NCI-H187 treated with DMSO at 0.1 percent for 48 hours (cell line): ENCODE measurements around the gene PLA2R1.

ENCODE experiments used
- DNase-seq: peaks from one replicate; lab custom pipeline; 2025; lab: John Stamatoyannopoulos, UW

Gene PLA2R1

DNA sequence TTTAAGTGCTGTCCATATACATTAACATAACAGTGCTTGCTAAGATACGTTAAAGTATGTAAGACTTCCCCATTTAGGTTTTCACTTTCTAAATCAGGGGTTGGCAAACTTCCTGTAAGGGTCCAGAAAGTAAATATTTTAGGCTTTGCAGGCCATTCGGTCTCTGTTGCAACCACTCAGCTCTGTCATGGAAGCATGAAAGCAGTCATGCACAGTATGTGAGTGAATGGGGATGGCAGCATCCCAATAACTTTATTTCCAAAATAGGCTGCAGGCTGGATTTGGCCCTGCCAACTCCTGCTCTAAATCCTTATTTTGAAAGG lies 128.7 kb downstream of the PLA2R1 start:
- no peak for DNase-seq

DNA sequence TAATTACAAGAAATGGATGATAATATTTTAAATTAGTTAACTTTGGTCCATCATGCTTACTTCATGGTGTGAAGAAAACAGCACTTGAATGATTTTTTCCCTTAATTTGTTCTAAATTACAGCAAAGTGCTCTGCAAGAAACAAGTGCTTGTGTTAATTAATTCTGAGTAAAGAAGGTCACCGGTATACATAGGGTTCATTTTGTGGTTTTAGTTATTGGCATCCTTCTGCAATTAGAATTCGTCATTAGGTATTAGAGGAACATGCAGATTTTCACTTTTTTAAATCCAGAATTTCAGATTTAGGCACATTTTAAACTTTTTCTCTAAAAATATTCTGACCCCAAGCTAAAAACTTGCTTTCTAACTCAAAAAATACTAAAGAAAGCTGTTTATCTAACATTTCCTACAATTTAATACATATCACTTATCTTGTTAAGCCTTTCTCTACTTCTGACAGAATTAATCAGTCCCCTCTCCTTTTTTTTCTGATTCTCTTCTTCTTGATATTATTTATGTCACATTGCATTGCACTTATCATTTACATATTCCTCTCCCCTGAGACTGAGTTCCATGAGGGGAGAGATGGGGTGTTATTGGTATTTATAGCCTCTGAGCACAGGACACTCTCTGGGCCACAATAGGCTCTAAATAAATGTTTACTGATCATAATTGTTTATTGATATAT lies 129.2 kb downstream of the PLA2R1 start:
- DNase-seq = no peak

DNA sequence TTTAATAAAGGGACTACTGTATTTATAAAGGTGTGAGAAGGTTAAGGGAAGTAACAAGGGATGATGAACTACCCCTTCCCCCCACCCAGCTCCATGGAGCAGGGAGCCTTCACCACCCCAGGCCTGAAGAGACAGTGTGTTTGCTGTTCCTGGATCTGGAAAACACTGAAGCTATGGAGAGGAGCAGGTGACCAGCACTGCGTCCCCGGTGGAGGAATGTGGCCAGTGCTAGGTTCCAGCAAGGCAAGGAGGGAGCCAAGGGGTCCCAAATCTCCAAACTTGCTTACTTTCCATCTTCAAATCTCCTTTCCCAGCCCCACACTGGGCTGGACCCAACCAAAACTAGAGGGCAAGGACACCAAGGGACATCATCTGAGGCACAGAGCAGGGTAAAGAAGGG lies 135.7 kb downstream of the PLA2R1 start:
- no peak for DNase-seq

DNA sequence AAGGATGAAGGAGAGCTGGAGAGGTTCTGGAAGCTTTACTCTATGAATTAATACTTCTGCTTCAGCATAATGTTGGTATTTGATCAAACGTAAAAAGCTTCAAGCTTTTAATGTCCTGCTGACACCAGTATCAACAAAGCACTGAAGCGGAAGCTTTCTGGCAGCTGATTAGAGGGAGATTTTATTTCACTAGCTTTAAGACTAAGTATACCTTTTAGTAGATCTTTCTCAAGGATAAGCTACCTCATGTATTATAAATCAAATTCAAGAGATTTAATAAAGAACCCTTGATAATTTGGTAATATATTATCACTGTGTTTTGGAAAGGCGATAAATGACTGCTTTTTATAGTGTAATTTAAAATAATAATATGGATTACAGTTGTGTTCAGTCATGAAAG lies 136.4 kb downstream of the PLA2R1 start:
- DNase-seq = no peak

DNA sequence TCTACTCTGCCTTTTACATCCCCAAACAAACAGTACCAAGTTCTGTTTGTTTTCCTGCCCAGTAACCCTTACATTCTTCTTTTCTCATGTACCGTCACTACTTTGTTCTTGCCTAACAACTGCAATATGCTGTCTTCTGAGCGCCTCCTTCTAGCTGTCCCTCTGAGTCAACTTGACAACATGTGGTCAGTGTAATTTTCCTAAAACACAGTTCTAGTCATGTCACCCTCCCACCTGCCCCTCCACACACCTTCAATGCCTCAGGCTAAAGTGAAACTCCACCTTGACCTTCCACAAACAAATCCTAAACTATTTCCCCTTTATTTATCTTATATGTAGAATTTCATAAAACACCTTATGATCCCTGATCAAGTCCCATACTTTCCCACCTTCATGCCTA lies 139.9 kb downstream of the PLA2R1 start:
- no peak for DNase-seq

DNA sequence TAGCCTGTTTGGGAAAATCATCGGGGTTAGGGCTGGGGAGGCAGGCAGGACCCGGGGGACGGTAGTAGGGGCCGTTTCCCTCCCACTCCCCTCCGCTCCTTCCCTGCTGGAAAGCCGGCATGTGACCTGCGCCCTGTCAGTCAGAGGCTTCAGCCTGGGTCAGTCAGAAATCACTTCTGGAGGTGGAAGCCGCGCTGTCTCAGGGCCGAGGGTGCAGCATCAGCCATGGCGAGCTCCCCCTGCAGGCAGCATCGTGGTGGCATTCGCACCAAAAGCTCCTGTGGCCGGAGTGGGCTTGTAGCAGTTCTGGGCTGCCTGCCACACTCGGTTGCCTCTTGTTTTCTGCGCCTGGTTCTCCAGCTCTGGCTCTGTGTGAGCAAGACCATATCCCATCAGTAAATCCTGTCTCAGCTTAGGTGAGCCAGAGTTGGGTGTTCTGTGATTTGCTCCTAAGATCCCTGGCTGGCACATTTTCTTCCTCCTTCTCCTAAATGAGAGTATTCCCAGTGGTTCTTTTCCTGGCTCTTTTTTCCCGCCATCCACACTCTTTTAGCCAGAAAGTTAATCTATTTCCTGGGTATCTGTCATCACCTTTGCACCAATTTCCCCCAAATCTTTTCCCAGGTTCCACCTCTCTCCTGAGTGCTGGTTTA lies 140.5 kb downstream of the PLA2R1 start:
- no peak for DNase-seq

DNA sequence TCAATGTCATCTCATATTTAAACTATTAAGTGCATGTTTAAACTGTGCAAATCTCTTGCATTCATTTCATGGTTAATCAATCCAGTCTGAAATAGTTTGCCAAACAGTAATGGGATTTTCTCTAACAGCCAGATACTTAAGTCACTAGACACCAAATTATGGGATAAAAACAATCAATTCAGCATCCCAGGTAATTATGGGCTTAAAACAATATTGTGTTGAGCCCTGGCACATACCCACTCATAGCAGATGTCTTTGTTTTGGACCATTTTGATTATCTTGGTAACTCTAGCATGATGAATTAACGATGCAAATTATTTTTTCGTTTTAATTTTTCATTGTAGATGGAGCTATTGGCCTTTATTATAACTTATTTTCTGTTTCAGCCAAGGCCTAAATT lies 145.9 kb downstream of the PLA2R1 start:
- no peak for DNase-seq

DNA sequence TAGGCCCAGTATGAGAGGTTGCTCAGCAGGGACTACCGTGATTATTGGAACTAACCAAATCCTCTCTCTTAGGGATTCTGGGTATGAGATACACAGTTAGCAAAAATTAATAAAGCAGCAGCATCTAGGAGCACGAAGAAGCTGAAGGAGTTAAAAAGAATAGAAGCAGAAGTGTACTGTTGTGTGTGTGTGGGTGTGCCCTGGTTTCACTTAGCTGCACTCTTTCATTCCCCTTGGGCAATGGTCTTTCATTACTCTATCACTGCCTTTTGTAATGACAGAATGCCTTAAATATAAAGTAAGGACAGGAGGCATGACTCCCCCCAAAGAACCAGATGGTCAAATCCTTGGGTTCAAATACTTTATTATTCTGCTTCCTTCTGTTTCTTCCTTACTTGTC lies 148.5 kb downstream of the PLA2R1 start:
- no peak for DNase-seq

DNA sequence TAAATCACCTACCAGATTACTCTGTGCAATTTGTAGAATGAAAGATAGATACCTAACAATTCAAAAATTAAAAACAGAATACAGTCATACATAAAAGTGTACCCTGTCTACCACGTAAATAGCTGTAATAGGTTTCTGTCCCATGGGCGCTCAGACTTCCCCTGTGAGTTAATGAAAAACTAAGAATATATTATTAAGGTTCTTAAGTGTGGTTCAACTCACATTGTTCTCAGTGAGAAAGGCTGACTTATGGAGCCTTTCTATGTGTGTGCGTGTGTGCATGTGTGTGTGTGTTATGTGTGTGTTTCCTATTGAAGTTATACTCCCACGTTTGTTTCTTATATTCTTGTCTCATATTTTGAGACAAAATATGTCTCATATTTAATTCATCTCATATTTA lies 149.8 kb downstream of the PLA2R1 start:
- DNase-seq = no peak

DNA sequence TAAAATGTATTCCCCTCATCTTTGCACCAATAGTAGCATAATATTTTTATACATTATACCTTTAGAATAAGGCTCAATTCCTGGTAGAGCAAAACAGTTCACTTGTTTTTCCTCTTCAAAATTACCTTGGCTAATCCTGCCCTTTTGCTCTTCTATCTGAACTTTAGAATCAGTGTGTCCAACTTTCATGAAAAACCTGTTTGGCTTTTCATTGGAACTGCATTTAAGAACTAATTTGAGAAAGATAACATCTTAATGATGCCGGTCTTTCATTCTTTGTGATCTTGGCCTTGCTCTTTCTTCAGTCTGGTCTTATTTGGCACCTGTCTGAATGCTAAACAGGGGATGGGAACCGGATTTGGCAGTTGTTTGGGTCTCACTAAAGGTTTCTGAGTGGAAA lies 151.5 kb downstream of the PLA2R1 start:
- no peak for DNase-seq

DNA sequence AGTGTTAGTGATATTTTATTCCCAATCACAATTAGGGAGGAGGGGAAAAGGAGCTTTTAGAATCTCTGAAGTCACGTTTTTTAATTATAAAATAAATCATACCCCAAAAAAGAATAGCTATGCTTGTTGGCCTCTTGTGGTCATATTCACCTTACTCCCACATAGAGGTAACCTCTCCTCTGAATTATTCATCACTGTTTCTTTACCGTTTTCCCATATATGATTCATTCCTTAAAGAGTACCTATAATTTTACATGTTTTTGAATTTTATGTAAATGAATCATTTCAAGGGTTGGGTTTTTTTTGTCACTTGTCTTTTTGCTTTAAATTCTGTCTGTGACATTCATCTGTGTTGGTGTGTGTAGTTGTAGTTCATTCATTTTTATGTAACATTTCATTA lies 153.8 kb downstream of the PLA2R1 start:
- no peak for DNase-seq

DNA sequence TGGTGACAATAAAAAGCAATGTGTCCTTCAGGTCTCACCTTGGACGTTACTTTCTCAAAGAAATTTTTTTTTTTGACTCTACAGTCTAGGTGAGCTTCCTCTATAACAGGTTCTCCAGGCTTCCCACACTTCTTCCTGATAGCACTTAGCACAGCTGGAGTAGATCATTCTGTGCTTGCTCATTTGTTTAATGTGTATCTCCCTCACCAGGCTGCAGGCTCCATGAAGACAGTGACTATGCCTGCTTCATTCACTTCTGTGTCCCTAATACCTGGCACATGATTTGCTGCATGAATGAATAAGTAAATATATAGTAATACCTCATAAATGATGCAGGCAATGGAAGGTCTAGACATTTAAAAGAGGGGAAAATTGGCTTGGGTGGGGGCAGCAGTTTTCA lies 154.5 kb downstream of the PLA2R1 start:
- DNase-seq = no peak

DNA sequence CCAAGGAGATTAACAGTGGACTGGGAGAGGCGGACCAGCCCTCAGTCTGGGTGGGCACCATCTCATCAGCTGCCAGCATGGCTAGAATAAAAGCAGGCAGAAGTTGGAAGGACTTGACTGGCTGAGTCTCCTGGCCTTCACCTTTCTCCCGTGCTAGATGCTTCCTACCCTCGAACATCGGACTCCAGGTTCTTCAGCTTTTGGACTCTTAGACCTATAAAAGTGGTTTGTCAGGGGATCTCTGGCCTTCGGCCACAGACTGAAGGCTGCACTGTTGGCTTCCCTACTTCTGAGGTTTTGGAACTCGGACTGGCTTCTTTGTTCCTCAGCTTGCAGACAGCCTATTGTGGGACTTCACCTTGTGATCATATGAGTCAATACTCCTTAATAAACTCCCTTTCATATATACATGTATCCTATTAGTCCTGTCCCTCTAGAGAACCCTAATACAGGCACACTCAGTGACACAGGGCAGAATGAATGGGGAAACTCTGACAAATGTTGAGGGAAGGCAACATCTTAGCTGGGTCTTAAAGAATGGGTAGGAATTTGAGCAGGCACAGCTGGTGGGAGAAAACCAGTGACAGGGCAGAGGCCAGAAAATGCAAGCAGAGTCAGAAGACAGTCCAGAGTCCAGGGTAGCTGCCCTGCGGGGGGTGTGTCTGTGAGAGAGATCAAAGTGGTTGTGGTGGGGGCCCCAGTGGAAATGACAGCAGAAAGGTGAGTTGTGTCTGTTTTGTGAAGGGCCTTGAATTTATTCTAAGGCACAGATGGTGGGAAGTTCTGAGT lies 156.3 kb downstream of the PLA2R1 start:
- no peak for DNase-seq

DNA sequence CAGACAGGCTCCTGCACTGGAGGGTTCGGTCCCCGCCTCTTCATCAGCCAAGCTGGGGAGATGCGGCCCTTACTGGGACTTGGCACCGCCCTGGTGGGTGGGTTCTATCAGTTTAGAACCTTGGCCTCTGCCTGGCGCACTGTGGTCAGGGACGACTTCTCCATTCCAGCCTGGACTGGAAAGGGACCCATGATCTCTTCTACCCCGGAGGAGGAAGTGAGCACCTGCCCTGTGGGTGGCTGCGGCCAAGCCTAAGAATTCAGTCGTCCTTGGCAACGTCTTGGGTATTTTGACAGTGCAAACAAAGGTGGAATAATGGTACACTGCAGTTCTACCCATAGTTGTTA lies 157.5 kb downstream of the PLA2R1 start:
- DNase-seq = no peak

DNA sequence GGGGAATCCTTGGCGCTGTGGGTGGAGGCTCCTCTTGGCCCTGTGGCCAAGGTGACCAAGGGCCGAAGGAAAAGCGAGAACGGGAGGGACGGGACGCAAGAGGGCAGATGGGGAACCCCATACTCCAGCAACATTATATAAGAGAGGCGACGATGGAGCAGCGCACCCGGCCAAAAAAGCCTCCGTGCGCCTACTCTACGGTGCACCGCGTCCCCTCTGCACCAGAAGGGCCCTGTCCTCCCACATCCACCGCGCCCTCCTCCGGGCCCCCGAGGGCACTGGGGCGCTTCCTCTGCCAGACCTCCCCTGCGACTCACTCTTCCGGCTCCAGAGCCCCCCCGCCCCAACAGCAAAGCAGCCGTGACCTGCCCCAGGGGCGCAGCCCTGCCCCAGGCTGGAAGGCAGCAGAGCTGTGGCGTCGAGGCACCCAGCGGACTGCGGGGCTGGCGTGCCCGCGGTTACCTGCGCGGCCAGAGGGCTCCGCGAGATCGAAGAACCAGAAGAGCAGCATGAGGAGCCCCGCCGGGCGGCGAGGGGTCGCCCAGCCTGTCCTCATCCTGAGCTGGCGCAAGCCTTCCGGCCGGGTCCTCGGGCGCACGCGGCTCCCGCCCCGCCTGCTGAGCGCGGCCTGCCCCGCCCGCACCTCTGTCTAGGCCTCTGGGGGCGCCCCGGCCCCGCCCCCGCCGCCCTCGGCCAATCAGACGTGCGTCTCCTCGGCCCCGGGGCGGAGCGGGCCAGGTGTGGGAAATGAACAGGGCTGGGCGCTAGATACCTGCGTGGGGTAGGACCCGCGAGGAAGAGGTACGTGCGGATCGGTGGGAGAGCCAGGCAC lies 158.1 kb downstream of the PLA2R1 start, which contains the start of gene LY75:
Gene LY75 (minus strand): TSS at position 630 of the 832 bp plus-strand sequence.
- DNase-seq = no peak

DNA sequence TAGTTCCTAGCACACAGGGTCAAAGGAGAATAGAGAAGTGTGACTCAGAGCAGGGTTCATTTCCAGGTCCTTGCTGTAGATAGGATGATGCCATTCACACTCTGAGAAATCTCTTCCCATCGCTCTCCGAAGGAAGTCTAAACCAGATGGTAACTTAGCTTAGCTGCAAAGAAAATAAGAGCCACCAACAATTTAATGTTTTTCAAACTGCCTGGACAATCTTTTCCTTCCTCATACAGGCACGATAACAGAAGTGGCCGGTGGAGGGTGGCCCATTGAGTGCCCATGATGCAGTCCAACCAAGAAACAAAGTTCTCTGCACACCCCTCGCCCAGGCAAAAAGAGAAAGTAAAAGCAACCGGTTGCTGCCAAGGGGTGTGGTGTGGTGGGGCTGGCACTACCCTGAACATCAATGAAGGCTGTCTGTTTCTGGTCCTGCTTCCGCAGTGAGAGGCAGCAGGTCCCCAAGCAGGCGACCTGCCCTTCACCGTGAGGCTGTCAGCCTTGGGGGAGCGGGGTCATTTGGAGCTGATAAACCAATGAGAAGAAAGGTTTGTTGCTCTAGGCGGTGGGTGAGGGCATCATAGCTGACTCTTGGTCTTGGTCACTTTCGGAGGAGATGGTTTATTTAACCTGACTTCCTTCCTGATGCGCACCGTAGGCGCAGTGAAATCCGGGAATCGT lies 158.8 kb downstream of the PLA2R1 start:
- no peak for DNase-seq

DNA sequence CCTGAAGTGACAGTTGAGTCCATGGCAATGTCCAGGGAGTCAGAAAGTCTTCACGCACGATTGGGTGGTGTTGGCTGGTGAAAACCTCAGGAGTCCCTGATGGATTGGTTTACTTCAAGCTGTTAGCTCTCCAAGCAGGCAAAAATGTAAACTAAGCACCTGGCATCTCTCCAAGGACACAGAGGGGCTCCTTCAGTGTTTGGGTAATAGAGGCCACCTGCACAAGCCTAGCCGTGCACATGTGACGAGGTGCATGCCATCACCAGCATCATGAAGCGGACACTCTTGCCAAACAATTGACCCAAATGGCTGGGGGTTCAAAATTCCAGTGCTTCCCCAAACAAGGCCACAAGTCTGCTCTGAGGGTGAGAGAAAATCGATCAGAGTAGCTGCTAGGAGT lies 159.7 kb downstream of the PLA2R1 start:
- no peak for DNase-seq

DNA sequence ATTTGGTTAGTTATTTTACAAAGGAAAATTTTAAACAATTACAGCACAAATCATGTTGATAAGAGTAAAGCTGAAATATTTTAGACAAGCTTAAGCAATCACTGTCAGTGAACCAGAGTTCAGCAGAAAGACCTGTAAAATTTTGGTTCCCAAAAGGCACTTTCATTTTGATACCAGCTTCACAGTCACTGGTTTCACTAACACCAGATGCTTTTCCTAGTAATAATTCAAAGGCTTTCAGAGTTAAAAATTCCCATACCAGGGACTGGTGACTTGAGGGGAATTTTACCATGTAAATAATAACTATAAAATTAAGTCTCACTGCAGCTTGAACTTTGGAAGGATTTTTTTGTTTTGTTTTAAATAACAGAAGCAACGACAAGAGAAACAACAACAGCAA lies 162.1 kb downstream of the PLA2R1 start:
- no peak for DNase-seq

DNA sequence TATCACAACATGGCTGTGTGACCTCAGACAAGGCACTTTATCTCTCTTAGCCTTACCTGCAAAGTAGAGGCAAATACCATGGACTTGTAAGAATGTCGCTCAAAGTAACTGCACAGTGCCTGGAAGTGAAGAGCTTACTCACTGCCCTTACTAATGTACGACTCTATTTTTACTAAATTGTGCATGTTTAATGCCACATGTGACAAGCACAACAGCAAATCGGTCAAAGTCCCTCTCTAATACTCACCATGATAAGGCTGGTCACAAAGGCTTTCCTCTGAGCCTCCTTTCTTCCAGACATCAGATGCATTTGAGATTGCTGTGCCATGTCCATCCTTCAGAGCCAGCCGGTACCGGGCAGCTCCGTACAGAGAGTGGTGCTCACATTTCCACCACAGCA lies 164.0 kb downstream of the PLA2R1 start:
- no peak for DNase-seq

DNA sequence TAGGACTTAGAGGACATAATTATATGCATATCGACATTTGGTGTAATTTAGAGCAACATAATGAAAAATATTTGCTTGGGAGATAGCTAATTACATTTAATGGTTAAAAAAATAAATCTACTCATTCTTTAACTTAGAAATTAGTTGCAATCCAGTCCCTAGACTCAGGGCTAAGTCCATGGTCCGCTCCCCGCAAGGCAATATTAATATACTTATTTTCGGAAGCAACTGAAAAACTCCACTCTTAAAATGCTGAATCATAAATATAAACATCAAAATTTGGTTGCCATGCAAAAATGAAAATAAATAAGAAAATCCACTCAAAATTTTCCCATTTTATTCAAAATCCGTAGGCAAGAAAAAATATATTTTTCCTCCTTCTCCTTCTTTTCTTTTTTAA lies 164.7 kb downstream of the PLA2R1 start:
- no peak for DNase-seq

DNA sequence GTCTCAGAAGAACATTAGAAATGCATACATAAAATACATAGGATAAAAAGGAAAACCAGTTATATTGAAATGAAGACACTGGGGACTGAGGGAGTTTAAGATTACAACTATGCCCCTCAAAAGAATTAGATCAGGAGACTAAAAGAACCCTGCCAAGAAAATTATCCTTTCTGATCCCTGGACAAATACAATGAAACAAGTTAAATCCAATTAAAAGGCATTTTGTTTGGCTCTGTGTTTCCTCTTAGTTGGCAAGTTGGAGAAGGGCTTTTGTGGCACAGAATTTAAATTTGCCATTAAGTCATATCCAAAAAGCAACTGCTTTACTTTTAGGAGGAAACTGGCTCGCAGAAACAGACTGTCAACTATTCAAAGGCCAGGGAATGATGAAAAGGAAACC lies 165.3 kb downstream of the PLA2R1 start:
- DNase-seq = no peak
